GM23248 (cell line): ENCODE measurements around the gene PGRMC2.

ENCODE experiments used
- EZH2 ChIP-seq: fragments of 200-600 bp; sonication (generic); IDR thresholded peaks from 2 replicates; pipeline ENCODE4 v1.6.1; 2018; ENCODE audit warnings: antibody characterized with exemption, mild to moderate bottlenecking; ENCODE audit not compliant: insufficient read depth, poor library complexity, severe bottlenecking
- EZH2phosphoT487 ChIP-seq: fragments of 200-600 bp; sonication (generic); IDR thresholded peaks from 2 replicates; pipeline ENCODE4 v1.6.1; 2018; ENCODE audit warnings: antibody characterized with exemption, moderate library complexity, mild to moderate bottlenecking, low read depth; ENCODE audit not compliant: insufficient read depth

DNA sequence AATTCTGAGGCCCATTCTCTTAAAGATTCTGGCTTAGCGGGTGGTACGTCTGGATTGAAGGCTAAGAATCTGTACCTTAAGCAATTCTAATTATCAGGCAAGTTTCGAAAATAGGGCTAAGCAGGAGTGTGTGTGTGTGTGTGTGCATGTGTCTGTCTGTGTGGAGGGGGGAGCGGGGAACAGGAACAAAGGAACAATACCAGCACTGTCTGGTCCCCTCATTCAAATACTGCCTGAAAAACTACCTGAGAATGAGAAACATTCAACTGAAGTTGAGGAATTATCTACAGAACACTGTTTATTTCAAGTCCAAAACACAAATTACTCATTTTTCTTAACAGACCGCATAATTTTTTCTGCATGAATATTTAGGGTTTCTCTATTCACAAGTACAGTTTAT lies 18.6 kb downstream of the PGRMC2 start:
- TF ChIP-seq EZH2 (no peak), EZH2phosphoT487 (no peak)
